Stimulated activated CD8-positive, alpha-beta memory T cell treated with anti-CD3 and anti-CD28 coated beads, Interleukin-7, amount 100 ng/mL, for 24 hours (primary cell): Measurements from ENCODE around the gene CYTH1.

Experiments
- DNase-seq: peaks from one replicate; pipeline ENCODE4 v3.0.0-alpha.2; 2020; ENCODE audit warnings: low read depth

CYTH1 gene

GRCh38 chr17:78647032-78647431 is 135.0 kb downstream of the CYTH1 start:
- DNase-seq, result no peak

- no peak for DNase-seq
These were observed 136.4 kb downstream of the CYTH1 start for GRCh38 chr17:78645421-78646295.

- DNase-seq, result no peak
These were observed 137.1 kb downstream of the CYTH1 start for GRCh38 chr17:78644931-78645351.

GRCh38 chr17:78644224-78644623 is 137.8 kb downstream of the CYTH1 start:
- DNase-seq, result no peak

DNA sequence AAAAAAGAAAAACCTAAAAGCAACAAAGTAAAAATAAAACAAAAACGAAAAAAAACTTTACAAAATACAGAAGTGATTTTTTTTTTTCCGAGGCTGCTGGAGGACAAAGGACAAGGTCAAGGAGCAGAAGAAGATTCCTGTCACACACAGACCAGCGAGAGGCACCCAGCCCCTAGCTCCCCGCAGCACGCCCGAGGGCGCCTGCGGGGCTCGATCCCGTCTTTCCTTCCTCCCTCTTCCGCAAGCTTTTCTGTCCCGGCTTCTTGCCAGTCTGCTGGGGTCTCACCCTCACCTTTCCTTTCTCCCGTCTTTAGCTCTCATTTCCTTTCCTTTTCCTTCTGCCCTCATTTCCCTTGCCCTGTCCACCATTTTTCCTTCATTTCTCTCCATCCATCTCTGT is 138.7 kb downstream of the CYTH1 start:
- no peak for DNase-seq

DNA sequence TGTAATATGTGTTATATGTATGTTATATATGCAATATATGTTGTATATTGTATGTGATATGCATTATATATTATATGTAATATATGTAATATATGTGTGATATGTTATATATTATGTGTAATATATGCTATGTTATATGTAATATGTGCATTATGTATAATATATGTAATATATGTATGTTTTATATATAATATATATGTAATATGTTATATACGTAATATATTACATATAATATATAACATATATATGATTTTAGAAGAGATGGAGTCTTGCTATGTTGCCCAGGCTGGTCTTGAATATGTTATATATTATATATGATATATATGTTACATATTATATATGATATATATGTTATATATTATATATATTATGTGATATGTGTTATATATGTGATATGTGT is 139.4 kb downstream of the CYTH1 start:
- DNase-seq, result no peak

DNA sequence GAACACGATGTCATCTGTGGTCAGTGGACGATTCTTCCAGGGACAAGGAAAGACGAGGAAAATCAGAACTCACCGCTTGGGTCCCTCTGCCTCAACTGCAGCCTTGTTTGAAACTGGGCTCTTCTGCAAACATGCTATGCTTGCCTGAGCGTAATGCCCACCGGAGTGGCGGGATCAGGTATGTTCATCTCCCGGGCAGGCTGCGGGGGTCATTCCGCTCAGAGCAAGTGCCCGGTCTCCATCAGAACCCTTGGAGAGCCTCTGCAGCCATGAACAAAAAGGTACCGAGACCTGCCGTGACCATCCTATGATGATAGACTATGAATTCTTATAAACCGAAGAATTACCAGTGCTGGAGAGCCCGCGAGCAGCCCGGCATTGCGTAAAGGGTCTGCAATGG is 140.4 kb downstream of the CYTH1 start:
- no peak for DNase-seq

- DNase-seq, result no peak
These were observed 140.8 kb downstream of the CYTH1 start for GRCh38 chr17:78641243-78641642.

GRCh38 chr17:78640700-78641099 is 141.4 kb downstream of the CYTH1 start:
- DNase-seq, result no peak

- no peak for DNase-seq
These were observed 144.2 kb downstream of the CYTH1 start for GRCh38 chr17:78637643-78638420.

DNA sequence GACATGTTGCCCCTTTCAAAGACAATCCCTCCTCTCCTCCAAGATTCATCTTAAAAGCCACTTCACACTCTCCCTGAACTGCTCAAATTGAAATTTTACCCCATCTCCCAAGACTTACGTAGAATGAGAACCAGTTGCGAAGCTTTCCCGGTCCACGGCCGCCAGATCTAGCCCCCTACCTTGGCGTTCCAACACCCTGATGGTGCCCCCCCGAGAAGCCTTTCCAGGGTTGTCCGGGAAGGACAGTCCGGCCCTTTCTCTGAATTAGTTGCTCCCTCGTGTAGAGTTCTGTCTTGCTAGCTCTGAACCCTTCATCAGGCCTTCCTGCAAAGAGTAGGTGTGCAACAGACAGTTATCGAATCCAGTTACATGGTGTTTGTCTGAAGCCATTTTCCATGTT is 144.9 kb downstream of the CYTH1 start:
- DNase-seq, result no peak

DNA sequence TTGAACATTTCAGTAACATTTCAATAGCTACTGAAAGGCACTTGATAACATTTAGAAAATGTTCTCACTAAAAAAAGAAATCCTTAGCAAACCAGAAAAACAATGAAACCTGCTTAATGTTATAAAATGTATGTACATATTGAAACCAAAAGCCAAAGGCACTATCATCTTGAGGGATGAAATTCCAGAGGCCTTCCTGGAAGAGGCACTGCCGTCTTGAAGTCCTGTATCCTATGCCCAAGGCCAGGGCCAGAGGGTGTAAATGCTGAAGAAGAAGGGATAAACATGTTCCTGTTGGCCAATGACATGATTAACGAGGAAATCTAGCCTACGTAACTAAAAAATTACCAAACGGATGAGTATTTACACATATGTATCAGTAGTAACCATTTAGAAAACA is 147.9 kb downstream of the CYTH1 start:
- DNase-seq, result no peak

GRCh38 chr17:78629436-78629995 is 152.6 kb downstream of the CYTH1 start:
- DNase-seq, result no peak

DNA sequence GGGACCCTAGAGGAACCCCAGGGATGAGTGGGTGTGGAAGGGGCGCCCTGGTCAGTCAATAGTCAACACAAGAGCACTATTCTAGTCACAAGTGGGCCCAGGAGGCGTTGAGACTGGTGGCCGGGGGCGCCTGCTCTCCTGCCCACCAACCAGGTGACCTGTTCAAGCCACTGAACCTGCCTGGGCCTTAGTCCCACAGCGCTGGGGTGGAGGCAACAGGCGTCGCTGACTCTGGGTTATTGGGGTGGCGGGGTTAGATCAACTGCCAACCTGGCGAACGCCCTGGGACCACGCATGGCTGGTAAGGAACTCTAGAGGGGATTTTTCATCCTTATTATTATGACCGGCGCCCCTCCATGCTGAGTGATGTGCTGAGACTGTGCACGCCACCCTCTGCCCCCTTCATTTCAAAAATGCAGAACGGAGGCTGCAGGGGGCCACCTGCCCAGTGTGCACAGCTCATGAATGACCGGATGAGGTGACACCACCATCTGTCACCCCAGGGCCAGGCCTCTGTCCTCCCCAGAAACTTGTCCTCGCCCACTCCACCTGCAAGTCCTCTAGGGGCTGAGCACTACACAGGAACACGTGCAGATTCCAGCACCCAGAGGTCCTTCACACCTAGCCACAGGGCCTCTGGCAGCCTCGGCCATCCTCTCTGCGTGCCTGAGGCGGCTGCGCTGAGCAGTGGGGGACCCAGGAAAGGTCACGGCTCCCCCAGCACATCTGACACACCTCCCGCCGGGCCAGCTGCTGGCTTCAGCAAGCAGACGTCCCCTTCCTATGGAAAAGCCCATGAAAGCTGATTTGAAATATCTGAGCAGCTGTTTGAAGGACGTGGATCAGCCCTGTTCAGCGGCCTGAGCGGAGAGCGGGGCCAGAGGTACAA is 153.3 kb downstream of the CYTH1 start:
- no peak for DNase-seq

DNA sequence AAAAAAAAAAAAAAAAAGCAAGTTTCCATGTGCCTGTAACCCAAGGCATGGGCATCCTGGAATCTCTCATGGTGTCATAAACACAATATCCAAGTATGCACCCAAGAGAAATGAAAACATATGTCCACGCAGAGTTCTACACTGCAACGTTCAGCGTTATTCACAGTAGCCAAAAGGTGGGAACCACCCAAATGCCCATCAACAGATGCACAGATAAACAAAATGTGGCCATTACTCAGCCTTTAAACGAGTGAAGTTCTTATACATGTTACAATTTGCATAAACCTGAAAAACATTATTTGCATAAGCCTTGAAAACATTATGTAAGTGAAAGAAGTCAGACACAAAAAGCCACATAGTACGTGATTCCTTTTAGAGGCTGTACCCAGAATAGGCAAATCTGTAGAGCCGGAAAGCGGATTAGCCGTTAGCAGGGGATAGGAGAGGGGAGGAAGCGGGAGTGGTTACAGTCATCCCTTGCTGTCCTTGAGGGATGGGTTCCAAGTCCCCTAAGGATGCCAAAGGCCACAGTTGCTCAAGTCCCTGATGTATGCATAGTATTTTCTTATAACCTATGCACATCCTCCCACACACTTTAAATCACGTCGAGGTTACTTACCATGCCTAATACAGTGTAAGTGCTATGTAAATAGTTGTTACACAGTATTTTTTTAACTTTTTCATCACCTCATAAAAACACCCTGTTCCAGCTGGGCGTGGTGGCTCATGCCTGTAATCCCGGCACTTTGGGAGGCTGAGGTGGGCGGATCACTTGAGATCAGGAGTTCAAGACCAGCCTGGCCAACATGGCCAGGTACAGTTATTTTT is 157.5 kb downstream of the CYTH1 start:
- DNase-seq, result no peak
